Mesenchymal stem cell (in vitro differentiated cells and primary cell): ENCODE measurements around the gene POLR3H. TPM values are rescaled to one million over a fixed set of nuclear protein-coding genes. Genes with fewer than 3 reads are reported as not detected.
"Not testable (repeated sequence)": the region's sequence is repeated elsewhere in the genome, so short reads cannot be mapped to it uniquely, and the experiment has no call there.

ENCODE experiments used
- DNase-seq: peaks from one replicate; pipeline ENCODE4 v3.0.0-alpha.2; 2013
- H2AFZ ChIP-seq: one replicate; pipeline ENCODE4 v1.6.1; 2013; ENCODE audit warnings: low read depth, mild to moderate bottlenecking, control low read depth, inconsistent platforms, low read length, moderate library complexity
- H2AK5ac ChIP-seq: 2 replicates; pipeline ENCODE4 v1.6.1; 2013; ENCODE audit warnings: low read length, moderate library complexity, mild to moderate bottlenecking, inconsistent platforms; ENCODE audit not compliant: severe bottlenecking
- H2BK120ac ChIP-seq: one replicate; pipeline ENCODE4 v1.6.1; 2013; ENCODE audit warnings: low read depth, mild to moderate bottlenecking, inconsistent platforms, low read length, moderate library complexity
- H2BK12ac ChIP-seq, 2 experiments: one replicate each; pipeline ENCODE4 v1.6.1; 2013; ENCODE audit warnings: inconsistent platforms in 2 of 2, low read length in 2 of 2, mild to moderate bottlenecking in 2 of 2, moderate library complexity in 2 of 2, control low read depth in 1 of 2
- H2BK15ac ChIP-seq: one replicate; pipeline ENCODE4 v1.6.1; 2013; ENCODE audit warnings: mild to moderate bottlenecking, low read depth, inconsistent platforms; ENCODE audit not compliant: poor library complexity, severe bottlenecking
- H2BK5ac ChIP-seq: 2 replicates; pipeline ENCODE4 v1.6.1; 2013; ENCODE audit warnings: low read depth, mild to moderate bottlenecking, low read length, control low read depth, inconsistent platforms; ENCODE audit not compliant: poor library complexity, severe bottlenecking
- H3K14ac ChIP-seq, 2 experiments: one replicate each; pipeline ENCODE4 v1.6.1; 2013; ENCODE audit warnings: inconsistent platforms in 2 of 2, low read length in 2 of 2, control low read depth in 1 of 2, mild to moderate bottlenecking in 1 of 2, moderate library complexity in 1 of 2
- H3K18ac ChIP-seq, 2 experiments: one replicate each; pipeline ENCODE4 v1.6.1; 2013; ENCODE audit warnings: inconsistent platforms in 2 of 2, low read length in 2 of 2, control low read depth in 1 of 2, low read depth in 1 of 2, mild to moderate bottlenecking in 1 of 2
- H3K23ac ChIP-seq, 2 experiments: one replicate each; pipeline ENCODE4 v1.6.1; 2013; ENCODE audit warnings: inconsistent platforms in 2 of 2, low read length in 2 of 2, mild to moderate bottlenecking in 2 of 2, moderate library complexity in 2 of 2, control low read depth in 1 of 2
- H3K27ac ChIP-seq: 2 replicates; pipeline ENCODE4 v1.5.1; 2013; ENCODE audit warnings: mild to moderate bottlenecking, moderate library complexity, low read length, control low read depth, inconsistent platforms; ENCODE audit not compliant: poor library complexity, severe bottlenecking
- H3K27me3 ChIP-seq, 2 experiments: 2 replicates each; pipeline versions ENCODE4 v1.6.1 to v1.7.0; 2013; ENCODE audit warnings: low read length in 2 of 2, mild to moderate bottlenecking in 2 of 2, moderate library complexity in 2 of 2, control low read depth in 1 of 2, inconsistent platforms in 1 of 2; ENCODE audit not compliant: control insufficient read depth in 1 of 2, insufficient read depth in 1 of 2
- H3K36me3 ChIP-seq, 2 experiments: 2 replicates each; pipeline versions ENCODE4 v1.6.1 to v1.7.0; 2013; ENCODE audit warnings: low read length in 2 of 2, control low read depth in 1 of 2, inconsistent platforms in 1 of 2, low read depth in 1 of 2, mild to moderate bottlenecking in 1 of 2; ENCODE audit not compliant: insufficient read depth in 2 of 2, control insufficient read depth in 1 of 2
- H3K4ac ChIP-seq, 2 experiments: one replicate each; pipeline ENCODE4 v1.6.1; 2013; ENCODE audit warnings: inconsistent platforms in 2 of 2, low read length in 2 of 2, mild to moderate bottlenecking in 2 of 2, moderate library complexity in 2 of 2, control low read depth in 1 of 2, low read depth in 1 of 2
- H3K4me1 ChIP-seq: 2 replicates; pipeline ENCODE4 v1.6.1; 2013; ENCODE audit warnings: low read depth, low read length, control low read depth; ENCODE audit not compliant: control insufficient read depth, insufficient read depth
- H3K4me2 ChIP-seq: 2 replicates; pipeline ENCODE4 v1.6.1; 2013; ENCODE audit warnings: low read length, mild to moderate bottlenecking, inconsistent platforms; ENCODE audit not compliant: poor library complexity, severe bottlenecking
- H3K4me3 ChIP-seq, 2 experiments: 2 replicates each; pipeline versions ENCODE4 v1.5.1 to v1.7.0; 2013; ENCODE audit warnings: low read length in 2 of 2, mild to moderate bottlenecking in 2 of 2, control low read depth in 1 of 2, low read depth in 1 of 2; ENCODE audit not compliant: insufficient read depth in 1 of 2
- H3K79me1 ChIP-seq: replicated peaks from 2 replicates; pipeline ENCODE4 v1.6.1; 2013; ENCODE audit warnings: mild to moderate bottlenecking, control low read depth, low read length, inconsistent platforms; ENCODE audit not compliant: poor library complexity, severe bottlenecking
- H3K9ac ChIP-seq: 2 replicates; pipeline ENCODE4 v1.7.0; 2013; ENCODE audit warnings: mild to moderate bottlenecking, low read length, moderate library complexity
- H3K9me3 ChIP-seq: 2 replicates; pipeline ENCODE4 v1.7.0; 2013; ENCODE audit warnings: mild to moderate bottlenecking, low read length; ENCODE audit not compliant: control insufficient read depth
- H4K8ac ChIP-seq: one replicate; pipeline ENCODE4 v1.6.1; 2013; ENCODE audit warnings: inconsistent platforms, mild to moderate bottlenecking, low read length, moderate library complexity
- H4K91ac ChIP-seq: one replicate; pipeline ENCODE4 v1.6.1; 2013; ENCODE audit warnings: mild to moderate bottlenecking, low read length, inconsistent platforms
- WGBS: methylation state at CpG from one replicate; pipeline ENCODE4 v1.1.7; 2013; ENCODE audit warnings: mixed read lengths; 5-methylcytosine and 5-hydroxymethylcytosine counted together
- polyA plus RNA-seq, 2 experiments: library from polyadenylated mRNA; stranded (reverse); fragments of 200-250 nt; gene quantifications; one replicate each; pipeline ENCODE4 v1.2.3, GENCODE V29; 2013

POLR3H gene, protein sequence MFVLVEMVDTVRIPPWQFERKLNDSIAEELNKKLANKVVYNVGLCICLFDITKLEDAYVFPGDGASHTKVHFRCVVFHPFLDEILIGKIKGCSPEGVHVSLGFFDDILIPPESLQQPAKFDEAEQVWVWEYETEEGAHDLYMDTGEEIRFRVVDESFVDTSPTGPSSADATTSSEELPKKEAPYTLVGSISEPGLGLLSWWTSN
- 26.7 TPM for polyA plus RNA-seq (2013, experiment 1 of 2)
- 27.9 TPM for polyA plus RNA-seq (2013, experiment 2 of 2)

DNA sequence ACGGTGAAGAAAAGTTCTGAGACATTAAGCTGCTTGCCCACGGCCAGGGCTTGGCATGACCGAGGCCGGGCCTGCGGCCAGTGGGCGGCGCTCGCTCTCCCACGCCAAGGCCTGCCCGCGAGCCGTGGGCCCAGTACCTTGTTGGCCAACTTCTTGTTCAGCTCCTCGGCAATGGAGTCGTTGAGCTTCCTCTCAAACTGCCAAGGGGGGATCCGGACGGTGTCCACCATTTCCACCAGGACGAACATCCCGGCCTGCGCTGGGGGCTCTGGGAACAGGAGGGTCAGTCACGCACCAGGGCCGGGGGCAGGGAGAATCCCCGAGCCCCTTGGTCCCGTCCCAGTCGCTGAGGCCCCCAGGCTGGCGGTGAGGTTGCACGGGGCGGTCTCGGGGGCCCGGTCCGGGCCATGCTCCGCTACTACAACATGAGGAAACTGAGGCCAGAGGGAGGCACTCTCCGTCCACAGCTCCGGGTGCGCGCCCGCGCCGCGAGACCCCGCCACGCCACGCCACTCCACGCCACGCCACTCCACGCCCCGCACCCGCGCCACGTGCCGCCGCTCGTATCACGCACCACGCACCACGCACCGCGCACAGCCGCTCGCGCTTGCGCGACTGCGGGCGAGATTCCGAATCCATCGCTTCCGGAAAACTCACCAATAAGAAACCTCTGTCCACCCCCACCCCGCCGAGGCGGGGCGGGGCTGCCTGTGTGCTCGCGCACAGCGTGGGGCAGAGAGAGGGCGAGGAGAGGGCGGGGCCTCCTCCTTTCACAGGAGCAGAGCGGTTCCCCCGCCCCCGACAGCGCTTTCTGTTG is at the start of gene POLR3H:
Gene POLR3H (minus strand): TSS at position 617 of the 817 bp plus-strand sequence. CDS start 369 bp downstream, at position 248.
- H3K4me3 ChIP-seq: peak within 1 kb of the TSS; percentile 82 to 92
- H3K36me3 ChIP-seq: peaks cover 4 to 18% of the 10 kb centered on the region in 2 experiments
- peaks cover 2% of the 10 kb centered on the region for H3K79me1 ChIP-seq
- H3K27me3 ChIP-seq: no peaks in the 10 kb centered on the region
- peak within 1 kb of the TSS; percentile 61 for H4K8ac ChIP-seq
- H2AFZ ChIP-seq: peak within 1 kb of the TSS; percentile 99
- peak within 1 kb of the TSS; percentile 87 for H3K27ac ChIP-seq
- peak within 1 kb of the TSS; percentile 91 to 97 for H3K18ac ChIP-seq
- H2BK12ac ChIP-seq: peak within 1 kb of the TSS in 1 of 2 experiments; percentile 71
- H4K91ac ChIP-seq: peak within 1 kb of the TSS; percentile 64
- H3K14ac ChIP-seq: peak within 1 kb of the TSS in 1 of 2 experiments; percentile 97
- peak within 1 kb of the TSS; percentile 44 for H2AK5ac ChIP-seq
- peaks cover 12% of the 10 kb centered on the region for H3K4me1 ChIP-seq
- peak within 1 kb of the TSS; percentile 89 for H3K4me2 ChIP-seq
- H3K4ac ChIP-seq: peak within 1 kb of the TSS; percentile 64 to 87
- peak within 1 kb of the TSS; percentile 60 for H2BK15ac ChIP-seq
- H2BK5ac ChIP-seq: no peak within 1 kb of the TSS
- H3K9ac ChIP-seq: peak within 1 kb of the TSS; percentile 96
- under 1% methylated on average over 79 of the region's 80 CpGs for WGBS
- peak within 1 kb of the TSS; percentile 54 for H2BK120ac ChIP-seq
- no peaks in the 10 kb centered on the region for H3K9me3 ChIP-seq
- peak within 1 kb of the TSS in 1 of 2 experiments; percentile 19 for H3K23ac ChIP-seq
- DNase-seq: peak; percentile 81

DNA sequence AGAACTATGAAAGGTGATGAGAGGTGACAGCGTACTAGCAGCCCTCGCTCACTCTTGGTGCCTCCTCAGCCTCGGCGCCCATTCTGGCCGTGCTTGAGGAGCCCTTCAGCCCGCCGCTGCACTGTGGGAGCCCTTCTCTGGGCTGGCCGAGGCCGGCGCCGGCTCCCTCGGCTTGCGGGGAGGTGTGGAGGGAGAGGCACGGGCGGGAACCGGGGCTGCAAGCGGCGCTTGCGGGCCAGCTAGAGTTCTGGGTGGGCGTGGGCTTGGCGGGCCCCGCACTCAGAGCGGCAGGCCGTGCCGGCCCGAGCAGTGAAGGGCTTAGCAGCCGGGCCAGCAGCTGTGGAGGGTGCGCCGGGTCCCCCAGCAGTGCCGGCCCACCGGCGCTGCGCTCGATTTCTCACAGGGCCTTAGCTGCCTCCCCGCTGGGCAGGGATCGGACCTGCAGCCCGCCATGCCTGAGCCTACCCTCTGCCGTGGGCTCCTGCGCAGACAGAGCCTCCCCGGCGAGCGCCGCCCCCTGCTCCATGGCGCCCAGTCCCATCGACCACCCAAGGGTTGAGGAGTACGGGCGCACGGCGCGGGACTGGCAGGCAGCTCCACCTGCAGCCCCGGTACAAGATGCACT is 49.2 kb upstream of the POLR3H start:
- not testable (repeated sequence) for H4K8ac ChIP-seq, H3K4me2 ChIP-seq, H4K91ac ChIP-seq, H2BK5ac ChIP-seq, H3K18ac ChIP-seq, H2AK5ac ChIP-seq, H3K4ac ChIP-seq, H3K23ac ChIP-seq, H3K9me3 ChIP-seq, H2BK12ac ChIP-seq, H3K27me3 ChIP-seq, H3K14ac ChIP-seq, H2BK15ac ChIP-seq, H3K27ac ChIP-seq, H2AFZ ChIP-seq, H2BK120ac ChIP-seq, DNase-seq, H3K4me3 ChIP-seq, H3K36me3 ChIP-seq, H3K9ac ChIP-seq
- peaks cover 11% of the 10 kb centered on the region for H3K79me1 ChIP-seq
- peaks cover 26% of the 10 kb centered on the region for H3K4me1 ChIP-seq
- WGBS: 97% methylated on average over 49 of the region's 51 CpGs

- peak within 1 kb of the TSS; percentile 97 for H4K91ac ChIP-seq
- H3K4ac ChIP-seq: peak within 1 kb of the TSS; percentile 77 to 93
- no peak within 1 kb of the TSS for H2BK5ac ChIP-seq
- peak; percentile 99 for DNase-seq
- H3K79me1 ChIP-seq: peaks cover 20% of the 10 kb centered on the region
- peak within 1 kb of the TSS in 1 of 2 experiments; percentile 19 for H3K23ac ChIP-seq
- H2AK5ac ChIP-seq: peak within 1 kb of the TSS; percentile 43
- H3K4me3 ChIP-seq: peak within 1 kb of the TSS; percentile 91 to 99
- peak within 1 kb of the TSS; percentile 95 for H3K9ac ChIP-seq
- H2BK120ac ChIP-seq: peak within 1 kb of the TSS; percentile 87
- peak within 1 kb of the TSS in 1 of 2 experiments; percentile 63 for H3K14ac ChIP-seq
- peaks cover 16% of the 10 kb centered on the region for H3K4me1 ChIP-seq
- peak within 1 kb of the TSS; percentile 87 to 92 for H3K18ac ChIP-seq
- H2BK15ac ChIP-seq: peak within 1 kb of the TSS; percentile 98
- no peaks in the 10 kb centered on the region for H3K27me3 ChIP-seq
- peak within 1 kb of the TSS; percentile 90 for H3K4me2 ChIP-seq
- H3K36me3 ChIP-seq: peaks cover 12 to 14% of the 10 kb centered on the region in 2 experiments
- peak within 1 kb of the TSS; percentile 96 for H2AFZ ChIP-seq
- H3K27ac ChIP-seq: peak within 1 kb of the TSS; percentile 65
- no peaks in the 10 kb centered on the region for H3K9me3 ChIP-seq
- peak within 1 kb of the TSS; percentile 88 for H4K8ac ChIP-seq
- H2BK12ac ChIP-seq: peak within 1 kb of the TSS; percentile 37 to 50
- 1% methylated on average over 52 of the region's 61 CpGs for WGBS
Measured at GRCh38 chr22:41589391-41590241, 45.3 kb upstream of the POLR3H start, which contains the start of gene PMM1. Gene PMM1, minus strand, starts transcription at chr22:41589840. Its CDS starts 35 bp downstream, at chr22:41589805.
